ENCODE results near the gene GRIFIN.

Gene GRIFIN, protein sequence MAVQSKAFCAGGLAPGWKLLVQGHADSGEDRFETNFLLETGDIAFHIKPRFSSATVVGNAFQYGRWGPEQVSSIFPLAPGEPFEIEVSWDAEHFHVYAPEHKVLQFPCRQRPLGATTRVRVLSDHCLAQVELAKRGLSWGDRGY

DNA sequence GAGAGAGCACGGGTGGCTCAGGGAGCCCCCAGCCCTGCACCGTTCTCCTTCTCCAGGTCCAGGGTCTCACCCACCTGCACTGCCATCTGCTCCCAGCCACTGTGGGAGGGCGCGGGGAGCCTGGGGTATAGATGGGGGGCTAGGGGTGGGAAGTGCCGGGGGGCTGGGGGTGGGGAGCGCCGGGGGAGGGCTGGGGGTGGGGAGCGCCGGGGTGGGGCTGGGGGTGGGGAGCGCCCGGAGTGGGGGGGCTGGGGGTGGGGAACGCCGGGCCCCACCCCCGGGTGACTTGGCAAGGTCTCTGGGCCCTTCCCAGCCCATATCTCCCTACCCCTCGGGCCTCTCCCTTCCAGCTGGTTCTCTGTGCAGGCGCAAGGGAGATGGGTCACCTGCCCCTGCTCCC lies at the start of gene GRIFIN:
TSS of gene GRIFIN (minus strand) at position 101 of the 400 bp plus-strand sequence. CDS start at position 86, 15 bp downstream.
- in situ Hi-C loops (cut with HindIII; ENCODE audit: low sequenced_read_pairs): no loop called here

DNA sequence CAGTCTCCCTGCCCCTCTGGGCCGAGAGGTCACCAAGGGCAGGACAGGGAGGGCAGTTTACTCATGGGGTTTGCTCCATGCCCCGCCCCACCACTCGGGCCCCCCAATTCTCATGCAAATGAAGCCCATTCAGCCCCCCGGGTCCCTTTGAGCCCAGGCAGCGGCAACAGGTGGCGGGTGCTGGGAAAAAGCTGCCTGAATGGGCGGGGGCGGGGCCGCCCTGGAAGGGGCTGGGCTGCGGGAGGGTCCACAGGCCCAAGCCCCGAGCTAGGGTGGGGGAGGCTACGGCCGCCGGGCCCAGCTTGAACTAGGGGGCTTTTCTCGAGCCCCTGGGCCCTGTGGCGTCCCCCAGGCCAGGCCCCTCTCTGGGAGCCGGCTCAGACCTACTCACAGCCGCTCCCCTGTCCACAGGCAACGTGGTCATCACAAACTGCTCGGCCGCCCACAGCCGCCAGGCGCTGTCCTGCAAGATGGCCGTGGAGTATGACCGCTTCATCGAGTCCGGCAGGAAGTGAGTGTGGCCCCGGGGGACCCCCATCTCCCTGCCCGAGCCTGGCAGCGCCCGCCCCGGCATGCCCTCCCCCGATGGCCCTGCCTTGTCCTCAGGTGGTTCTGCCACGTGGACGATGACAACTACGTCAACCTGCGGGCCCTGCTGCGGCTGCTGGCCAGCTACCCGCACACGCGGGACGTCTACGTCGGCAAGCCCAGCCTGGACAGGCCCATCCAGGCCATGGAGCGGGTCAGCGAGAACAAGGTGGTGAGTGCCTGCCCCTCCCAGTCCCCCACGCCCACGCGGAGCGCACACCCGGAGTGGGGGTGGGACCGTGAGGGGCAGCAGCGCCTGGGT lies 48.8 kb upstream of the GRIFIN start:
- in situ Hi-C loops (cut with HindIII; ENCODE audit: low sequenced_read_pairs): no loop called here

DNA sequence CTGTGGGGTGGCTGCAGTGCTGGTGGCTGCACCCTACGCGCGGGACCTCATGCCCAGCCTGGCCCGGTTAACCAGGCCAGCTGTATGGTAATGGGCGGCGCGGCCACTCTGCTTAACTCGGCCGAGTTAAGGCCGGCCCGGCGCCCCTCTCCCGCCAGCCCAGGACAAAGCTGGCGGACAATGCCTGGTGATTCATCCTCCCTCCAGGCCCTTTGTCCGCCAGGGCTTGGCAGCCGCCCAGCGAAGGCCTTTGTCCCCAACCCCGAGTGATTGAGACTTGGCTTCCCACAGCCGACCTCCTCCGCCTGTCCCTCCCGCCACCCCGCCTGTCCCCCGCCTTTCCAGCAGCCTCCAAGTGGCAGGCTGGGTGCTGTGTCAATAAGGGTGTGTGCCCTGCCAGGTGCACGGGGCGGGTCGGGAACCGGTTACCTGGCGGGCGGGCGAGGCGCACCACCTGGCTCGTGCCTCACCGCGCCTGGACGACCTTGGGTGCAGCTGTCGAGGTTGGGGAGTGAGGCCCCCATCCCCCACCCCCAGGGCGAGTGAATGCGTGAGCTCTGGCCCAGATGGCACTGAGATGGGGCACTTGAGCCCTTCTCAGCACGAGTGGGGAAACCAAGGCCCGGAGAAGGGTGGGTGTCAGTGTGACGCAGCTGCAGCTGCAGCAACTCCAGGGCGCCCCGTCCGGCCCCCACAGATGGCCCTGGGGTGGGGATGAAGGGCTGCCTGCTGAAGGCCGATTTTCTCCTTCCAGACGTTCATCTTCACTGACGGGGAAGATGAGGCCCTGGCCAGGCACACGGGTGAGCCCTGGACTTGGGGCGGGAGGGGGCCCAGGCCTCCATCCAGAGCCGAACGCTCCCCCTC lies 48.0 kb upstream of the GRIFIN start:
- in situ Hi-C loops (cut with HindIII; ENCODE audit: low sequenced_read_pairs): no loop called here

DNA sequence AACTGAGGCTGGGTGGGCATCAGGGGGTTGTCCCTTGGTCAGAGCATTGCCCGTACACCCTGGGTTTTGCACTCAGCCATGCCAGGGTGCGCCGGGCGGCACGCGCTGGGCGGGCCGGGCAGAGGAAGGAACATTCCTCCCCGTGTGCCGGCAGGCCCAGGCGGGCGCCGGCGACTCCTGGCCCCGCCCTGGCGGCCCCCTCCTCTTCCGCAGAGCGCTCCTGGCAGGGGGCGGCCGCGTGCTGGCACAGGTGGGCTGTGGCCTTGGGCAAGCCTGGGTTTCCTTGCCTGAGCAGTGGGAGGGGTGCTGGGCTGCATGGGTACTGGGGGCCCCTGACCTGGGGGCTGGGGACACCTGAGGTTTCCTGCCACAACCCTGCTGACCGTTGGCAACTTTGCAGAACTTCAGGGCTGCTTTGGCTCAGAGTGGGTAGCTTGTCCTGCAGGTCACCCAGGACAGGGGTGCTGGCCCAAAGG lies 47.3 kb upstream of the GRIFIN start:
- in situ Hi-C loops (cut with HindIII; ENCODE audit: low sequenced_read_pairs): no loop called here

DNA sequence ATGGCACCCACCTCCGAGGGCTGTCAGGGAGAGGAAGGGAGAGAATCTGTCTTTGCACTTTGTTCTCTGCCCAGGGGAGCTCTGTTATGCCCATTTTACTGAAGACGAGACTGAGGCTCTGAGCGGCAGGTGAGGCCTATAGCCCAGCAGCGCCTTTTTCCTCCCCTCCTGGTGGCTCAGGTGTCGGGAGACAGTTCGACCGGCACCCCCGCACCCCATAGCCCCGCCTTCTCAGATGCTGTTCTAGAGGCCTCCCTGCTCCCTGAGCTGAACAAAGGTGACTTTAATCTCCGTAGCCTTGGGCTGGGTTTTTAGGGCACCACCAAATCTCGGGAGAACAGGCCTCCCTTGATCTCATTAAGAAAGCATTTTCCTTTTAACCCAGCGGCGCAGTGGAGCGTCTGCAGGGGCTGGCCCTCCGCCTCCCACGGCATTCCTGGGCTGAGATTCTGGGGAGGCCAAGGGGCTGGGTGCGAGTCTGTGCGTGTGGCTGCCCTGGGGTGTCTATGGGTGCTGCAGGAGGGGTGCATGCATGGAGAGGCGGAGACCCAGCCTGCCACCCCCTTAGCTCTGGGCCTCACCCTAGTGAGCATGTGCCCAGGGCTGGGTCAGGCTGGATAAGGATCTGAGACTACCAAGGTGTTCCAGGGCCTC lies 46.7 kb upstream of the GRIFIN start:
- in situ Hi-C loops (cut with HindIII; ENCODE audit: low sequenced_read_pairs): no loop called here

DNA sequence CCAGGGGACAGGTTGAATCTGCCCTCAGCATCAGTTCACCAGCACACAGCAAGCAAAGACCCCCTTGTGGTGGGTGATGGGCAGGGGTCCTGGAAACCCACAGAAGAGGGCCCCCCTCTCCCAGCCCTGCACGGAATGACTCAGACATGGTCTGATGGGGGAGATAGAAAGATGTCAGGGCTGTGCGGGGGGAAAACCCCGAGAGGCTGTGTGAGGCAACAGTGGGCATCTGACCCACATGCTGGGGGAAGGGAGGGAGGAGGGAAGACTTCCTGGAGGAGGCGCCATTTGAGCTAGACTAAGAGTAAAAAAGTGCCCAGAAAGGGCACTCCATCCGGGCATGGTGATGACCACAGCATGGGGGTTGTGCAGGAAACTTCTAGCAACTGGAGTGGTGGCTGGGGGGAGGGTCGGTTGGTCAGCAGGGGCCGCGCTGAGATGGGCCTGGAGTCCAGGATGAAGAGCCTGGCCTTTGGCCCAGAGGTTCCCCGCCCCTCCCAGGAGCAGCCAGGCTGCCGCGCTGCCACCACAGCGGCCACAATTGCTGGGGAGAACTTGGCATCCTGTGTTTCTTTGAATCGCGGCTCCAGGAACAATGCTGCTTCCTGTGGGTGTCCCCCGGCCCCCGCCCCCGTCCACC lies 45.9 kb upstream of the GRIFIN start:
- in situ Hi-C loops (cut with HindIII; ENCODE audit: low sequenced_read_pairs): no loop called here

DNA sequence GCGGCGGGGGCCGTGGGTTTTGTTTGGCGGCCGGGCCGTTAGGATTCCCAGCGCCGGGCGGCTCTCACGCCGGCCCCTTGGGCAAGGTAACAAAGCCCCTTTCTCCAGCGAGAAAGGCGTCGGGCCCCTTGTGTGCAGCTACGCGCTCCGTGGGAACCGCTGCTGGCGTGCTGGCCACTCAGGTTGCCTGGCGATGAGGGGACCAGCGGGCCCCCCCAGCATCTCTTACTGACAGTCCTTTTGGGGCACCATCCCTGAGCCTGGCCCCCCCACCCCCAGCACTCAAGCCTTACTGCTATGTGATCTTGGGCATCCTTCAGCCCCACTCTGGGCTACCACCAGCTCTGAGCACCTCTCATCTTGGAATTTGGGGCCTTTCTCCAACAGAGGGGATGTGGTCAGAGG lies 45.1 kb upstream of the GRIFIN start:
- in situ Hi-C loops (cut with HindIII; ENCODE audit: low sequenced_read_pairs): no loop called here

DNA sequence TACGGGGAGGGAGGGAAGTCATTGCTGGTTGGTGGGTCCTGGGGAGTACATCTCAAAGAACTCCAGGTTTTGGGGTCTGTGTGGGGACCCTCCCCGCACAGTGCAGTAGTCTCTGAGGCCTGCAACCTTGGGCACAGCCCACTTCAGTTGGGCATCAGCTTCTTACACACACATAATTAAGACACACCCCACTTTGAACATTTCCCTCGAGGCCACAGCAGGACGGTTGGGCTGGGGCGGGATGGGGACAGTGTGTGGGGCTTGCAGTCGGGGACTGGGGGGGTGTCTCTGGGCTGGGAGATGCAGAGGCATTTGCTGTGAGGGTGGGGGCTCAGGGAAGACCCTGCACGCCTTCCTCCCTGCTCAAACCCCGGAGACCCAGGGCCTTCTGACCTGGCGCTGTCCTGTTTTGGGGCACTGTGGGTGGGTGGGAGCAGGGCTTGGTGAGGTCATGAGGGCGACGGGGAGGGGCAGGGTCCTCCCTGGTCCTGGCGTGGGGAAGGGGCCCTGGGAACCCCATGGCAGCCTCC lies 44.6 kb upstream of the GRIFIN start:
- in situ Hi-C loops (cut with HindIII; ENCODE audit: low sequenced_read_pairs): no loop called here

DNA sequence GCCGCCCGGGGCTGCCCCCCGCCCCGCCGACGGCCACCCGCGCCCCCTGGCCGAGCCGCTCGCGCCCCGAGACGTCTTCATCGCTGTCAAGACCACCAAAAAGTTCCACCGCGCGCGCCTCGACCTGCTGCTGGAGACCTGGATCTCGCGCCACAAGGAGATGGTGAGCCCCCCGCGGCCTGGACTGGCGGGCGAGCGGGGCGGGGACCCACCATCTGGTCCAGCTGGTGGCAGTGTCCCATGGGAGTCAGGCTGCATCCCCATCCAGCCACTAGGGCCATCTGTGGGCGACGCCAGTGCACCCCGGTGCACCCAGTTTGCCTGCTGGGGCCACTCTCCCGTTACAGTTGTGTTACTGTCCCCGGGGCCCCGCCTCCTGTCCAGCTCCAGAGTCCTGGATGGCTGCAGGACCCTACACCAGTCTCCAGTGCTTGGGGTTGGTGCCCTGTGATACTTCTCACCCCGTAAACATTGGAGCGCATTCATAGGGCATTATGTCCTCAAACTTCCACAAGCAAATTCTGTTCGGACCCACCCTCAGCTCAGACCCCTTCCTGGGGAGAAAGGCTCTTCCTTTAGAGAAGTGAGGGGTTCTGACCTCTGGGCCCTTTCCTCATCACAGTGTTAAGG lies 44.0 kb upstream of the GRIFIN start:
- in situ Hi-C loops (cut with HindIII; ENCODE audit: low sequenced_read_pairs): no loop called here

DNA sequence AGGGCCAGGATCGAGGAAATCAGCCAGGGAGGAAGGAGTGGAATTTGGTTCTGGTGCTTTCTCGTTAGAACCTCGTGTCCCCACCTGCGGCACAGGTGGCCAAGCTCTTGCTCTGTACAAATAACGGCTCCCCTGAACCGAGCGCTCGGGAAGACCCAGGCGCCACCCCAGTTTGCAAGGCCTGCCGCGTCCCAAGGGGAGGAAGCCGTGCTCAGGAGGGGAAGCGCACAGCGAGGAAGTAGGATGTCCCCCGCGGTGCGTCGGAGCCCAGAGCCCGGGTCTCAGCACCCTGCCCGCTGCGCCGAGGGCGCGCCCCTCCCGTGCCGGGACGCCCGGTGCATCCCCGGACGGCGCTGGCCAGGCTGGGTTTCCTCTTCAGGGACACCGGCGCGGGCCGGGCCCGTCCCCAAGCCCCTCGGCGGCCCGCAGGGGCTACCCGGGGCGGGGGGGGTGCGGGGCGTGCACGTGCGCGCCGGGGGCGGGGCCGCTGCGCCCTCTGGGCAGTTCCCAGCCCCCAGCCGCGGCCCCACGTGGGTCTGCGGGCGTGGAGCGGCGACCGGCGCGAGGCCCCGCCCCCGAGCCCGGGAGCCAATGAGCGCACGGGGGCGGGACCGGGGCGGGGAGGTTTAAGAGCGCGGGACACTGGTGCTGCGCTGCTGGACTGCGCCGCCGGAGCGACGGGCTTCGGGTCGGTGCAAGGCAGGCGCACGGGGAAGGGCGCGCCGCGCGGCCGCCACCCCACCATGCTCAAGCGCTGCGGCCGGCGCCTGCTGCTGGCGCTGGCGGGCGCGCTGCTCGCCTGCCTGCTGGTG lies 43.1 kb upstream of the GRIFIN start, which contains the start of gene LFNG:
TSS of gene LFNG (plus strand) at position 656 of the 812 bp plus-strand sequence. CDS start at position 744, 88 bp downstream.
- in situ Hi-C loops (cut with HindIII; ENCODE audit: low sequenced_read_pairs): loop anchor here (5.0 kb wide), 1 partner anchor 103 kb away; no protein-coding TSS in a partner anchor

DNA sequence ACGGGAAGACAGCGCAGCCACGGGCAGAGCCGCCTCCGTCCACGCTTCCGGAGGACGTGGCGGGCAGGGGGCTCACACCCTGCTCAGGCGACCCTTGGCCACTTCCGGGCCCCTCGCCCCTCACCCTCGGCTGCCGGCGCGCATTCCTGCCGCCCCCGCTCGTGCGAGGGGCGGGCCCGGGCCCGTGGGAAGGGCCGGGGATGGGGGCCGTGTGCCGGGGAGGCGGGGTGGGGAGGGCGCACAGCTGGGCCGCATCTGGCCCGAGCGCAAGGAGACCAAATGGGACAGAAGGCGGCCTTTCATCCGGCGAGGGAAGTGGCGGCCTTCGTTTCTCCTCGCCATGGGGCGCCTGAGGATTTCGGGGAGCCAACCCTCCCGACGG lies 42.5 kb upstream of the GRIFIN start:
- in situ Hi-C loops (cut with HindIII; ENCODE audit: low sequenced_read_pairs): loop anchor here (5.0 kb wide), 1 partner anchor 104 kb away; no protein-coding TSS in a partner anchor

DNA sequence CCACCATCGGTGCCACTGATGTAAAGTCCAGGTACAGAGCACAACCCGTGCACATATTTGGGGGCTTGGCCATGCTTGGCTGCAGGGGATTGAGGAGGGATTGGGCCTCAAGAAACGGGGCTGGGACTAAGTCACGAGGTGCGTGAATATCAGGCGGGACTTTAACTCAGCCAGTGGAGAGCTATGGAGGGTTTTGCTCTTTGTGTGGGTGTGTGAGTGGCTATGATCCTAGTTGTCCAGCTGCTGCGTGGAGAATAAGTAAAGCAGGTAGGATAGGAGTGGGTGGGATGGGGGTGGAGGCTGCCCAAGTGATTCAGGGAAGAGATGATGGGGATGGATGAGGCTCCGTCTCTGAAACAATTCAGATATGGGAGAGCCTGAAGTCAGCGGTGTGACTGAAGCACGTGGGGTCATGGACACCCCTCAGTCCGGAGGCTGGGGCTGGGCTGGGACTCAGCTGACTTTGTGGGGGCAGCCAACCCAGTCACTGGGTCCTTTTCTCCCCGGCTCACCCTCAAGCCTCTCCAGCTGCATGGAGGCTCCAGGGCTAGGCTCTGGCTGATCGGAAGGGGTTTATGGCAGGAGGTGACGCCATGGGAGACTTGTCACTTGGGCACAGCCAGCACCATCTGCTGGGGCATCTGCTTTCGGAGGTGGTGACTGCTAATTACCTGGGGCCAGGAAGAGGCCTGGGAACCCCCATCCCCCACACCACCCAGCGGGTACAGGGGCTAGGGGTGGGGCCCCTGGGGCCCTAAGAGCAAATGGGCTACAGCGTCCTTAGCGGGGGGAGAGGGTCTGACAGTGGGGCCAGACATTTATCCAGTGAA lies 41.7 kb upstream of the GRIFIN start:
- in situ Hi-C loops (cut with HindIII; ENCODE audit: low sequenced_read_pairs): loop anchor here (5.0 kb wide), 1 partner anchor 104 kb away; no protein-coding TSS in a partner anchor

DNA sequence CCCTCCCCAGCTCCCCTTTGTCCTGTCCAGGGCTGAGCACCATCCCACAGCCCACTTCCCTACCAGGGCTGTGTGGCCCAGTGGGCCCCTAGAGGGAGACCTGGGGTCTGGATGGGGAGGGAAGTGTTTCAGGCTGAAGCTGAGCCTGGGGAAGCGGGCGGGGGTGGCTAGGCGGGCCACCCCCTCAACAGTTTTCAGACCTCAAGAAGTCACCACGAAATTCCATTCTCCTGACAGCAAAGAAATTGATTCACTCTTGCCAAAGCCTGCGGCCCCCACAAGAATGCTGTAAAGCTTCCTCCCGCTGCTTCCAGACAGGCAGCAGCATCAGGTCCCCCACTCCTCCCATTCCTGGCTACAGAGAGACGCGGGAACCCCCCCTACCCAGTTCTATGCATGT lies 40.8 kb upstream of the GRIFIN start:
- in situ Hi-C loops (cut with HindIII; ENCODE audit: low sequenced_read_pairs): loop anchor here (5.0 kb wide), 1 partner anchor 105 kb away; no protein-coding TSS in a partner anchor

DNA sequence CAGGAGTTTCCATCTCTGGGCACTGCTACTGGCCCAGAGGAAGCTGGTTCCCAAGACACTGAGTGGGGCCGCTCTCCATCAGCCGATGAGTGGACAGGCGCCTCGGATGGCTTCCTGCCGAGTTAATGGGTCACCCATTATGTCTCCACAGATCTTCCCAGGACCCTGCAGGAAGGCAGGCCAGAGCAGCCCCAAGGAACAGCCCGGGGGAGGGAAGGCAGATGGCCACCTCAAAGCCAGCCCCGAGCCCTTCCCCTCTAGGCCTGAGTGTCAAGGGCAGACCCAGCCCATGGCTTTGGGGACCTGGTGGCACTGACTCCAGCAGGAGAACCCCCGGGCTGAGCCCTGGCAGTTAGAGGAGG lies 40.0 kb upstream of the GRIFIN start:
- in situ Hi-C loops (cut with HindIII; ENCODE audit: low sequenced_read_pairs): loop anchor here (5.0 kb wide), 1 partner anchor 106 kb away; no protein-coding TSS in a partner anchor

DNA sequence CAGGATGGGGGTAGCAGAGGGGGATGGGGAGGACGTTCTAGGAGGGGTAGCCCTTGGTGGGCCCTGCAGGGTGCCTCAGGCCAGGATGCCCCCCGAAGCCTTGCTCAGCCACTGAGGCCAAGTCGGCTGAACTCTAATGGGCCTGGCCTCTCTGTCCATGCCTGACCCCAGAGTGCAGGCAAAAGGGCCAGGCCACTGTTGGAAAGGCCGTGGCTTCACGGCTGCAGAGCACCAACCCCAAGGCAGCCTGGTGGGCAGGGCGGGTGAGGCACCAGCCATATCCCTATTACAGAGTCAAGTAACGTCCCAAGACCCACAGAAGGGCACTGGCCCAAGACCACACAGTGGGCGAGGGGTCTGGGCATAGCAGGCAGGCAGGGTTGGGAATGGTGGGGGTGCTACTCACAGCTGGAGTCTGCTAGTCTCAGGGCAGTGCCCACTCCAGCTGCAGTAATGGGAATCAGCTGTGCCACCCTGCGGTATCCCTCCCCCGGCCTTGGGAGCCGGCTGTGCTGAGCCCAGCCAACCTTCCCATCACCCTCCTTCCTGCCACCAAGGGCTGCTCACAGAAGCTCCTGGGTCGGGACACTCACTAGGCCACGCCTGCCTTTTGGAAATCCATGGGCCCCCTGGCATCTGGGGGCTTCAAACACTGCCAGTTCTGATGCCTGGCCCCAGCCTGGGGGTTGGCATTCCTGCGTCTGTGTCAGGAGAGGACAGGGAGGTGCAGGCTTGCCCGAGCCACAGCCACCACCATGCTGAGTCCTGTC lies 39.4 kb upstream of the GRIFIN start:
- in situ Hi-C loops (cut with HindIII; ENCODE audit: low sequenced_read_pairs): loop anchor here (5.0 kb wide), 1 partner anchor 107 kb away; no protein-coding TSS in a partner anchor

Measured in endothelial cell of hepatic sinusoid (primary cell).